Measurements from ENCODE around the gene KCNQ5.

Gene KCNQ5

DNA sequence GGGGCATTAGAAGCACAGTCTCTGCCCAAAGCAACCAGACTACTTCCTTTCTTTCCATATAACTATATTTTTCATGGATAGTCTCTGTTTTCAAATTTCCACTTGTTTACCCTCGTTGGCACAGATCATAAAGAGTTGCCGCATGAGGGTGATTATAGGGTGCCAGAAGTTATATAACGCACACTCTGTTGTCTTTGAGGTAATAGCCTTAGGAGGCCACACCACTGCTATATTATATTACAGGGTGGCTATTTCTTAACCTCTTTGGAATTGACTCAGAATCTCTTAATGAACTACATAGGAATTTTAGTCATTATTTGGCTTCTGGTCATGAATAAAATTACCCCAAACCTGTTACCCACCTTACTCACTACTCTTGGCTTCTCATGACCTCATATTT, 43.7 kb downstream of the KCNQ5 start:
- Mint-ChIP-seq H3K27me3 (no peaks in the 10 kb centered on the region), H3K27ac (ENCODE audit: low read depth) (no peak overlapping the region), H3K4me3 (no peak overlapping the region), H3K4me1 (peaks cover 17% of the 10 kb centered on the region), H3K36me3 (ENCODE audit: insufficient read depth) (no peaks in the 10 kb centered on the region), H3K9me3 (no peaks in the 10 kb centered on the region)
- DNase-seq (ENCODE audit: low spot score in 2 of 2), result no peak
- no peak for ATAC-seq (replicated peaks; ENCODE audit: extremely low read depth, poor library complexity, severe bottlenecking)

DNA sequence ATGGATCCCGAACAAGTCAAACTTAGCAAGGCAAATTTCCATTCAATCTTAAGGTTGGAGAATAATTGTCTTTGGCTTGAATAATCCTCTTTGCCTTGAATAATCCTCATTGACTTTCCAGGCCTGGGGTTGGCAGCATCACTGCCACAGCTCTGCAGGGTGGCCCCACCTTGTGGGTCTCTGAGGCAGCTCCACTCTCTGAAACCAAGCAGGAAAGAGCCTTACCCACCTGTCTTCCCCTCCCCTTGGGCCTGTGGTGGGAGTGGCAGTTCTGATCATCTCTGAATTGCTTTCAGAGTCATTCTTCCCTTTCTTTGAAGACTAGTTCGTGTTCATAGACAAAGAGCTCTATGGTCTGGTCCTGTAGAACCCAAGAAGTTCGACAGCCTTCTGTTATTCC, 47.5 kb downstream of the KCNQ5 start:
- Mint-ChIP-seq H3K9me3 (no peaks in the 10 kb centered on the region), H3K27ac (ENCODE audit: low read depth) (peak overlapping the region; percentile 45), H3K4me3 (no peak overlapping the region), H3K36me3 (ENCODE audit: insufficient read depth) (peaks cover 1% of the 10 kb centered on the region), H3K4me1 (peaks cover 23% of the 10 kb centered on the region), H3K27me3 (no peaks in the 10 kb centered on the region)
- no peak for DNase-seq (ENCODE audit: low spot score in 2 of 2)
- ATAC-seq (replicated peaks; ENCODE audit: extremely low read depth, poor library complexity, severe bottlenecking), result no peak

DNA sequence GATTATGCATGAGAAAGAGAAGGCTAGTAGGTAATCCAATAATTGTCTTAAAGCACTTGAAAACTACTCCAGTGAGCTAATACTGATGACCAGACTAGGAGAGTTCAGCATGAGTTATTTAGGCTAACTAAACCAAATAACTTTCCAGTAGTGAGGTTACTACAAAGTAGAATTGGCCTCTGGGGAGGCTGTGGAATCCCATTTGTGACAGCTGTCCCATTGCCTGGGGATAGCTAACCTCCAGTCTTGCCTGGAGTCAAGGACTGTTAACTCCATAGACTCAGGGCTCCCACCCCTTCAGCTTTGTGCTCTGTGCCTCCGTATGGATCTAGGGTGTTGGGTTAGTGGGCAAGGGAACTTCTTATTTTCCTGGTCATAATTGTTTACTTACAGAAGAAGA, 51.0 kb downstream of the KCNQ5 start:
- DNase-seq (ENCODE audit: low spot score in 2 of 2) (no peak), ATAC-seq (replicated peaks; ENCODE audit: extremely low read depth, poor library complexity, severe bottlenecking) (no peak)
- H3K4me1 Mint-ChIP-seq, result peaks cover 23% of the 10 kb centered on the region
- peaks cover 1% of the 10 kb centered on the region for H3K36me3 Mint-ChIP-seq (ENCODE audit: insufficient read depth)
- no peak overlapping the region for H3K27ac Mint-ChIP-seq (ENCODE audit: low read depth)
- no peaks in the 10 kb centered on the region for H3K27me3 Mint-ChIP-seq
- no peak overlapping the region for H3K4me3 Mint-ChIP-seq
- no peaks in the 10 kb centered on the region for H3K9me3 Mint-ChIP-seq

DNA sequence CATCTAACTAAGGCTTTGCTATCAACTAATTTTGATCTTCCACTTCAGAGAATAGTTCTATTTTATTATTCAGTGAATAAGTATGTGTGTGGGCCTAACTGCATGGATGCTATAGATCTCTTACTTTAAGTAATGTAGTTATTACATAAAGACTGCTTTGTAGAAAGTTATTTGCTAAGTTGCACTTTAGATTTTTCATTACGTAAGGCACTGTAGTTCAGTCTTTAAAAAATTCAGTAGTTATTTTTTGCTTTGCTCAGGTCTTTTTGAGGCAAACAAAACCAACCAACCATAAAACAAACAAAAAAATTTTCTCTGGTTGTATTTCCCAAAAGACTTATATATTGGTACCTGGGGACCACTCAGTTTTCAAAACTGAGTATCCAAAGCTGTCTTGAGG, 53.0 kb downstream of the KCNQ5 start:
- H3K4me3 Mint-ChIP-seq, result no peak overlapping the region
- no peaks in the 10 kb centered on the region for H3K9me3 Mint-ChIP-seq
- no peaks in the 10 kb centered on the region for H3K27me3 Mint-ChIP-seq
- no peak overlapping the region for H3K27ac Mint-ChIP-seq (ENCODE audit: low read depth)
- H3K36me3 Mint-ChIP-seq (ENCODE audit: insufficient read depth), result peaks cover 1% of the 10 kb centered on the region
- DNase-seq (ENCODE audit: low spot score in 2 of 2) (no peak), ATAC-seq (replicated peaks; ENCODE audit: extremely low read depth, poor library complexity, severe bottlenecking) (no peak)
- peaks cover 7% of the 10 kb centered on the region for H3K4me1 Mint-ChIP-seq

DNA sequence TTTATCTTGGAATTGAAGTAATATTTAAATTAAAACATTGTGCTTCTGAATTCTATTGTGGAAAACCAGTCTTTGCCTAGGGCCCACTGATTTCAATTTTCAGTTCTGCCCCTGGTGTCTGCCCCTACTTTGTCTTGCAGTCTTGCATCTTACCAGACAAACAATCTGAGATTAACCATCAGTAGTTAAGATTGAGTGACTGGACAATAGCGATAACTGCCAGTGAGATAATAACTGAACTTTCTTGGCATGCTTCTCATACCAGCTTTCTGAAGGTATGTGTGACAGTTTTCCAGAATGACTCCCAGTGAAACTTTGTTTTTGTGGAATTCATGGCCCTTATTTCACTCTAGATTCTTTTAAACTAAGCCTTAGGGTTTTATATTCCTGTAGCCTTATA, 53.5 kb downstream of the KCNQ5 start:
- no peak for ATAC-seq (replicated peaks; ENCODE audit: extremely low read depth, poor library complexity, severe bottlenecking)
- no peak for DNase-seq (ENCODE audit: low spot score in 2 of 2)
- peaks cover 5% of the 10 kb centered on the region for H3K4me1 Mint-ChIP-seq
- no peaks in the 10 kb centered on the region for H3K27me3 Mint-ChIP-seq
- H3K36me3 Mint-ChIP-seq (ENCODE audit: insufficient read depth), result peaks cover 1% of the 10 kb centered on the region
- H3K9me3 Mint-ChIP-seq, result no peaks in the 10 kb centered on the region
- H3K27ac Mint-ChIP-seq (ENCODE audit: low read depth), result no peak overlapping the region
- H3K4me3 Mint-ChIP-seq, result no peak overlapping the region

DNA sequence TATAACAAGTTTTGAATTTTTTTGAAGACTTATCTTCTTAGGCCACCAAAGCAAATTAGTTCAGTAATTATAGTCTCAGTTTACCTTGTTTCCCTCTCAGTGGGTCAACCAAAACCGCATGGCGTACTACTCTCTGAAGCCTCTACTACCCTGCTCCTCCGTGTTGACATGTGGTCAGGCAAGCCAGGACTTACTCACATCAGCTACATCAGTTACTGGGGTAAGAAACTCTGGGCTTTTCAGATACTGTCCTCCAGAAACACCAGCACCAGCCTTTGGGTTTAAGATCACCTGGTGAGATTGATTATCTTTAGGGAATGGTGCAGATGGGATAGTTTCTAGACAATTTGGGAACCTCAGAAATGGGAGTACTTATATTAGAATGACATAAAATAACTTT, 55.1 kb downstream of the KCNQ5 start:
- Mint-ChIP-seq H3K27me3 (no peaks in the 10 kb centered on the region), H3K27ac (ENCODE audit: low read depth) (no peak overlapping the region), H3K4me3 (no peak overlapping the region), H3K4me1 (no peaks in the 10 kb centered on the region), H3K9me3 (no peaks in the 10 kb centered on the region), H3K36me3 (ENCODE audit: insufficient read depth) (no peaks in the 10 kb centered on the region)
- no peak for DNase-seq (ENCODE audit: low spot score in 2 of 2)
- ATAC-seq (replicated peaks; ENCODE audit: extremely low read depth, poor library complexity, severe bottlenecking), result no peak

DNA sequence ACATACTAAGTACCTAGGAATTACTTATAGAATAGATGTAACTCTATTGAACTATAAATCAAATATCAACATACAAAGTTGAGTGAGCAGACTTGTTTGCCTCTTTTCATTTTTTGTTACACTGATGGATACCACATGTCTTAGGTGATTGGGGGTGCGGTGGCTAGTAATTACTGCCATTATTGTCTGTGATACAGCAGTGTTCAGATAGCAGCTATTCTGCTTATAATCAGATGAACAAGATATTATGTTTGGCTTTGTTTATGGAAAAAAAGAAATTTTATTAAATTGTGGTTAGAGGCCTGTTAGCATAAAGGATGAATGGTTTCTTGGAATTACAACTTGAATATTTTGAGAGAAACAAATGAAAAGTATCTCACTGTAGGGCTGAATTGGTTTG, 55.9 kb downstream of the KCNQ5 start:
- H3K27me3 Mint-ChIP-seq, result no peaks in the 10 kb centered on the region
- no peak for ATAC-seq (replicated peaks; ENCODE audit: extremely low read depth, poor library complexity, severe bottlenecking)
- H3K4me1 Mint-ChIP-seq, result no peaks in the 10 kb centered on the region
- H3K27ac Mint-ChIP-seq (ENCODE audit: low read depth), result no peak overlapping the region
- no peak overlapping the region for H3K4me3 Mint-ChIP-seq
- no peaks in the 10 kb centered on the region for H3K9me3 Mint-ChIP-seq
- H3K36me3 Mint-ChIP-seq (ENCODE audit: insufficient read depth), result no peaks in the 10 kb centered on the region
- DNase-seq (ENCODE audit: low spot score in 2 of 2), result no peak

DNA sequence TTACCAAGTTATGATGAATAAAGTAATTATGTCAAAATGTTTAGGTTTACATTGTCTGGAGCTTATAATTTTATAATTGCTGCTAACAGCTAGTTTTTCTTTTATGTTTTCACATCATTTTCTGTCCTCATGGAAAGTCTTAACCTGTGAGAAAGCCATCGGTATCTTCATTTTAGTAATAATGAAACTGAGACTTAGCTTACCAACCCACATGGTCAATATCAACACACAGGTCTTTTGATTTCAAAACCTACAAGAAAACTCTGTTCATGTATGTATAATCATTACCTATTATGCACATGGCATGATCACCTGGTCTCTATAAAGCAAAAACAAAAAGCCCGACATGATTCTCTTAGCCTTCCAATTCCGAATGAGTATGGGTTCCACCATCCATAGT, 61.9 kb downstream of the KCNQ5 start:
- ATAC-seq (replicated peaks; ENCODE audit: extremely low read depth, poor library complexity, severe bottlenecking) (no peak), DNase-seq (ENCODE audit: low spot score in 2 of 2) (no peak)
- Mint-ChIP-seq H3K27ac (ENCODE audit: low read depth) (no peak overlapping the region), H3K36me3 (ENCODE audit: insufficient read depth) (no peaks in the 10 kb centered on the region), H3K4me3 (no peak overlapping the region), H3K27me3 (no peaks in the 10 kb centered on the region), H3K9me3 (no peaks in the 10 kb centered on the region), H3K4me1 (no peaks in the 10 kb centered on the region)

DNA sequence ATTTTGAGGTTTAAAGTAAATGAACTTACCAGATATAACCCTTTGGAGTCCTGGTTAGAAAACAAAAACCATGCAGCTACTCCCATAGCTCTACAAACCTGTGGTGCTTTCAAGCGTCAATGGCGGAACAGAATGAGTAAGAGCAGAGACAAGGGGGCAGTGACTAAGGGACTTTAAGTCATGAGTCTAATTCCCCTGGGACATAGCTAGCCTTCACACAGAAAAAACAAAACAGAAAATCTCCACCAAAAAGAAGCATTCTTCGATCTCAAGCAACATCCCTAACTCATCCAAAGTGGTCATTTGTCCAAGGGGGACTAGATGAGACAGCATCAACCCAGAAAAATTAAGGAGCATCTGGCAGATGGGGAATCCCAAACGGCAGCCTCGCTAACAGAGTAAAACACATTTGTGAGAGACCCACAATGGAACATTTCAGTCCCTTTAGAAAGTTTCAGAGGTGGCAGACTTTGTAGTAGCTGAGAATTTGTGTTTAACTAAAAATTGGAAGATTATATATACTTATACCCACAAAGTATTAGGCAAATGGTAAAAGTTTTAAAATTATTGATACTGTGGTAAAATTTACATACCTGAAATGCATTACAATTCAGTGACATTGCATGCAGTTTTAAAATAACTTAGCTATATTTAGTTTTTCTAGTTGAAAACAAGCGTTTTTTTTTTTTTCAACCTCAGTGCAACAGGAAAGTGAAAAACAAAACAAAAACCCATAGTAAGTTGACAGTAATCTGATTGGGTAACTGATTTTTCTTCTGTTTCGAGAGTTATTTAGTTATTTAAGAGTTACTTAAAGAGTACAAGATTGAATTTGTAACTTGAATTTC, 67.5 kb downstream of the KCNQ5 start:
- ATAC-seq (replicated peaks; ENCODE audit: extremely low read depth, poor library complexity, severe bottlenecking) (no peak), DNase-seq (ENCODE audit: low spot score in 2 of 2) (no peak)
- Mint-ChIP-seq H3K27me3 (no peaks in the 10 kb centered on the region), H3K27ac (ENCODE audit: low read depth) (no peak overlapping the region), H3K9me3 (no peaks in the 10 kb centered on the region), H3K4me3 (no peak overlapping the region), H3K36me3 (ENCODE audit: insufficient read depth) (no peaks in the 10 kb centered on the region), H3K4me1 (no peaks in the 10 kb centered on the region)

DNA sequence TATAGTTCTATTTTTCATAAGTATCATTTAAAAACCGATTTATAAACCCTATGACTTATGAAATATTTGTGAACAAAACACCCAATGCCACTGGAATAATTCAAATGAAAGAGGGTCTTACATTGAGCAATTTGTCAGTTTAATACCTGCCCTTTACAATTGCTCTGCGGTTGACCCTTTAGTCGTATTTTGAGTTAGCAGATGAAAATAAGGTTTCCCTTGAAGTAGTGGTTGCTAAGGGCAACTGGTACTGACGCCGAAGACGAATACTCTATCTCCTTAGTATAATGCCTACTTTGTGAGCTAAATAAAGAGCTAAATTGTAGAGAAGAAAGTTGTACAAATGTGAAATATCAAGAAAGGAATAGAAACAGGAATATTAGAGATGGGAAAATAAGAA, 69.4 kb downstream of the KCNQ5 start:
- no peaks in the 10 kb centered on the region for H3K36me3 Mint-ChIP-seq (ENCODE audit: insufficient read depth)
- no peaks in the 10 kb centered on the region for H3K27me3 Mint-ChIP-seq
- H3K4me3 Mint-ChIP-seq, result no peak overlapping the region
- H3K4me1 Mint-ChIP-seq, result no peaks in the 10 kb centered on the region
- no peak overlapping the region for H3K27ac Mint-ChIP-seq (ENCODE audit: low read depth)
- DNase-seq (ENCODE audit: low spot score in 2 of 2) (no peak), ATAC-seq (replicated peaks; ENCODE audit: extremely low read depth, poor library complexity, severe bottlenecking) (no peak)
- no peaks in the 10 kb centered on the region for H3K9me3 Mint-ChIP-seq

DNA sequence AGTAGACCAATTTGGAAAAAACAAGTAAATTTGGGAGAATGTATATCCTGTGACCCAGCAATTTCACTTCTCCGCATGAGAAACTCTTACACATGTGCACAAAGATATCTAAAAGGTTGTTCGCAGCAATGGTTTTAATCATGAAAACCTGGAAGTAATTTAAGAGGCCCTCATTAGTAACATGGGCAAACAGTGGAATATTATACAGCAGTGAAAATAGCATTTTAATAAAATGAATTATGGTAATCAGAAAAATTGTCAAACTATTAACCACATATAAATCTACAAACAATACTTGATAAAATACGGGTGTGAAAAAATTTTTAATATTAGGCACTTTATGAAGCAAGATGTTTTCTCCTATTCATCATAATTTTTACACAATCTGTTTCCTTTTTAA, 74.2 kb downstream of the KCNQ5 start:
- Mint-ChIP-seq H3K27me3 (no peaks in the 10 kb centered on the region), H3K27ac (ENCODE audit: low read depth) (no peak overlapping the region), H3K36me3 (ENCODE audit: insufficient read depth) (no peaks in the 10 kb centered on the region), H3K9me3 (no peaks in the 10 kb centered on the region), H3K4me1 (no peaks in the 10 kb centered on the region), H3K4me3 (no peak overlapping the region)
- DNase-seq (ENCODE audit: low spot score in 2 of 2) (no peak), ATAC-seq (replicated peaks; ENCODE audit: extremely low read depth, poor library complexity, severe bottlenecking) (no peak)

DNA sequence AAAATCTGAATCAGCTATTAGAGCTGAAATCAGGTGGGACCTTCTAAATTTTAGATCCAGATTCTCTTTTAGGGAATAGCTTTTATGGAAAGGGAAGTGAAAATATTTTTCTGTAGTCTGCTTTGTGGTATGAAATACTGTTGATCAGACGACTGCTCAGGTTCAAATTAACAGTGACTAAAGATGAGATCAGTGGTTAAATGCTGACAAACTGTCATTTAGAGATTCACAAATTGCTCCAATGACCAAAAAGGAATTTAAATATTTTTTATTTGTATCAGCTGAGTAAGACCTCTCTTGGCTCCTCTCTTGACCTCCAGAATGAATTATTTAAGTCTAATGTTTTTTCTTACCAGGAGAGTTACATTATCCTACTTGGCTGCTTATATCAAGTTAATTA, 77.3 kb downstream of the KCNQ5 start:
- H3K27me3 Mint-ChIP-seq, result no peaks in the 10 kb centered on the region
- H3K9me3 Mint-ChIP-seq, result no peaks in the 10 kb centered on the region
- H3K36me3 Mint-ChIP-seq (ENCODE audit: insufficient read depth), result no peaks in the 10 kb centered on the region
- DNase-seq (ENCODE audit: low spot score in 2 of 2), result no peak
- H3K4me1 Mint-ChIP-seq, result peaks cover 7% of the 10 kb centered on the region
- ATAC-seq (replicated peaks; ENCODE audit: extremely low read depth, poor library complexity, severe bottlenecking), result no peak
- H3K27ac Mint-ChIP-seq (ENCODE audit: low read depth), result no peak overlapping the region
- H3K4me3 Mint-ChIP-seq, result no peak overlapping the region

DNA sequence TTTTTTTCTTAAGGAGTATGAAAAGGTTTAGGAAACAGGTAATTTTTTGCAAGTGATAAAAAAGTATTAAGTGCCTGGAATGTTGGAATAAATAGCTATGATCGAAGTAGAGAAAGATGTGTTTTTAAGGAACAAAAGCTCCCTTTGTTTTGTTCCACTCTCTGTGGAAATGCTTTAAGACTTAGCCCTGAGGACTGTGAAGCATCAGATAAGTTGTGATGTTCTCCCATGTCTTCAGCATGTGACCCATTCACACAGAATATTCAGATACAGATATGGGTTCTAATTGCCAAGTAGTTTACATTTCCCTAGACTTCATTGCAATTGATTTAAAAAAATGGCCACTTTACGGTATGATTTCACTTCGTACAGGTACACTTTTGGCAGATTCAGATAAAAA, 80.6 kb downstream of the KCNQ5 start:
- H3K27ac Mint-ChIP-seq (ENCODE audit: low read depth), result no peak overlapping the region
- ATAC-seq (replicated peaks; ENCODE audit: extremely low read depth, poor library complexity, severe bottlenecking) (no peak), DNase-seq (ENCODE audit: low spot score in 2 of 2) (no peak)
- peaks cover 7% of the 10 kb centered on the region for H3K4me1 Mint-ChIP-seq
- no peaks in the 10 kb centered on the region for H3K9me3 Mint-ChIP-seq
- no peak overlapping the region for H3K4me3 Mint-ChIP-seq
- H3K36me3 Mint-ChIP-seq (ENCODE audit: insufficient read depth), result no peaks in the 10 kb centered on the region
- H3K27me3 Mint-ChIP-seq, result no peaks in the 10 kb centered on the region
